ENCODE data around the gene SLC39A11.
A peak's percentile ranks its signal among the peaks of the same experiment; 100 is the strongest.

Gene SLC39A11

GRCh38 chr17:72631949-72632684 lies 460.4 kb downstream of the SLC39A11 start:
- no peak for DNase-seq

DNA sequence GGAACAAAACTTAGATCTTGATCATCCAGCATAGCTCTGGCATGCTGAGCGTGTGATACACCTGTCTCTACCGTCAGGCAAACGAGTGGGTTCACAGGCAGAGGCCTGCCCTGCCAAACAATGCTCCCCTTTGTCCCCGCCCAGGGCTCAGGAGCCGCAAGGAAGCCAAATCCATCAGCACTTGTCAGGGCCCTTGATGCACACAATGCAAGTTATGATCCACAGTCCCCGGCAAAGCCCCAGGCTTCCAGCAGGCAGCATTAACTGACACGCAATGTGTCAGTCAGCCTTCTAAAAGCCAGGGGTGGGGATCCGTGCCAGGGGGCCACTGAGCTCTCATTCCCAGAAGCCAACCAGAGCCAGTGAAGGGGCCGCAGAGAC lies 460.9 kb downstream of the SLC39A11 start:
- no peak for DNase-seq

DNA sequence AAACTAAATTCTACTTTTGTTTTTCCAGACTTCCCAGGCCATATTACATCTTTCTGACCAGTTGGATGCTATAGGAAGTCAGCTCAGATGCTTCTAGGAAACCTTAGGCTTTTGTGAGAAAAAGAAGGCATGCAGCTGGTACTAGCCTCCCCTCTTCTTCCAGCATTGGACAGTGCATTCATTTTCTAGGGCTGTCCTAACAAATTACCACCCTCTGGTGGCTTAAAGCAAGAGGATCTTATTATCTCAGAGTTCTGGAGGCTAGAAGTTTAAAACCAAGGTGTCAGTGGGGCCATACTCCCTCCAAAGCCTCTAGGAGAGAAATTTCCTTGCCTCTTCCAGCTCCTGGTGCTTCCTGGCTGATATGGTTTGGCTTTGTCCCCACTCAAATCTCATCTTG lies 467.8 kb downstream of the SLC39A11 start:
- no peak for DNase-seq

DNA sequence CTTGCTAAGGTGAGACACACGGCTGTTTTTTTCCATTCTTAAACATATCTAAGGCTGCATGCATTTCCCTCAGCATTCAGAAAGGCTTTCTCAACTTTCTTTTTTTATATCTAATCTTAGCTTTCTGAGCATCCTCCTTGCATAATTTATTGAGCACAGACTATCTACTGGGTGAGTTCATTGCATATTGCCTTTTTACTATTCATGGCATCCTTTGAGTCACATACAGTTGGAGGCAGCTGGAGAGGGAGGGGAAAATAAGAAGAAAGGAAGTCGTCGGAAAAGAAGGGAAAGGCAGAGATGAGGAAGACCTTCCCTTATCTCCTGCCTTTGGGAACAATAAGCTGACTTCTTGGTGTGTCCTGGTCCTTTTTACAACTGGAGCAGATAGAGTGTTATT lies 468.3 kb downstream of the SLC39A11 start:
- no peak for DNase-seq

GRCh38 chr17:72622661-72623433 lies 469.6 kb downstream of the SLC39A11 start:
- no peak for DNase-seq

GRCh38 chr17:72619976-72620650 lies 472.4 kb downstream of the SLC39A11 start:
- DNase-seq: no peak

DNA sequence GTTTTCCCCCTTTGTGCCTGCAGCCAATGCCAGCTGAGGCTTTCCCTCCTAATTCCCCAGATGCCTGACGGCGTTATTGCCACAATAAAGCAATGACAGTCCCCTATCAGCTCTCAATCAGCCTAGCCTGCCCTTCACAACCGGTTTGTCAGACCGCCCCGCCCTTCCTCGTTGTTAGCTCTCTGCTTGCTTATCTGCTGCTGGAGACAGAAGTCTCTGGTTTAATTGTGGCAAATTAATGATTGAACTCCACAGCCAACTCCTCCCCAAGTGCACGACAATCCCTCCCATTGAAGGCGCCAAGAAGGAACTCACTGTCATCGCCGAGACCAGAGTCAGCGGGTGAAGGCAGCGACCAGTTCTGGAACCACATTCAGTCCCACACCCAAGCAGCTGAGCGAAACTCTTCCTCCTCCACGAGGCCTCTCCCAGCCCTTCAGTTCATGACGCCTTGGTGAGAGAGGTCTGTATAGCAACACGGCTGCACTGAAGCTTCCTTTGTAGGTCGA lies 474.4 kb downstream of the SLC39A11 start:
- DNase-seq: peak; percentile 29

DNA sequence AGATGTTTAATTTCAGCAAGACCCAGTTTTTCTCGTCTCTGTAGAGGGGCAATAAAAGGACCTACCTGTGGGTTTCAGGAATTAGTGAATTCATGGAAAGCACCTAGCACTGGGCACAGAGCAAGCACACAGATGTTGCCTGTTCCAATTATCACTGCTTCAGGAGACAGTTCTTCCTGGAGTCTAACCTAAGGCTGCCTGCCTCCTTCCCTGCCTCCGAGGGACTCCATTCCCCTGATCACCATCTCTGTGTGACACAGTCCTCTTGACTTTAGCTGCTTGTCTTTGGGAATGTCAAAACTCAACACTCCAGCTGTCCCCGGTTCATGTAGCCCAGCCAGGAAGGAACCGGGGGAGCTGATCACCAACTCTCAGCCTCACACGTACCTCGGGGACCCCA lies 474.9 kb downstream of the SLC39A11 start:
- no peak for DNase-seq

- DNase-seq: no peak
Measured at GRCh38 chr17:72616447-72616846, 476.0 kb downstream of the SLC39A11 start.

GRCh38 chr17:72615627-72615991 lies 476.9 kb downstream of the SLC39A11 start:
- DNase-seq: no peak

DNA sequence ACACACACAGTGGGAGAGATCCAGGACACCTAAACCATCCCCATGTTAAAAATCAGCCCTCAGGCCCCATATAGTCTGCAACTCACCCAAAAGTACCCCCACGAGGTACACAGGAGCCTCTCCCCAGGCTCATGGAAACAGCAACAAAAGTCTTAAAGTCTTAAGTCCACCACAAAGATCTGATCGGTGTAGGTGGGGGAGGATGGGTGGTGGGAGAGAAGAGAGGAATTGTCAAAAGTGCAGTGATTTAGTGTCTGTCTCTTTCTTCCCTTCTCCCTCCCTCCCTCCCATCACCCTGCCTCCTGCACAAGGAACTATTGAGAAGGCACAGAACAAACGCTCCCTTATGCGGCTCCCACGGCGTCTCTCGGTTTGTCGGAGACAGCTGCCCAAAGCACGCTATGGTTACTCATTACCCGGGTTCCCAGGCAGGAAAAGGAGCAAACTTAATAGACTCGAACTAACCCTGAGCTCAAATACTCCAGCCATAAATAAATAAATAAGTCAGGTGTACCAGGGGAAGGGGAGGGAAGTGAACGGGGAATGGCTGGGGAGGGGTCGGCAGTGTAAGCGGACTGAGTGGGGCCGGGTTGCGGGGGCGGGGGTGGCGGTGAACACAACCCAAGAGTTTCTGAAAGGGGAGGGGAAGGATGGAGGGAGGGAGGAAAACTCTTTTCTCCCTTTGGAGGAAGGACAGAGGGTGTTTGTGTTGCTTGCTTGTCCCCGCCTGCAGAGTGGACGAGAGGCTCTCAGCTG lies 477.4 kb downstream of the SLC39A11 start:
- DNase-seq: no peak

DNA sequence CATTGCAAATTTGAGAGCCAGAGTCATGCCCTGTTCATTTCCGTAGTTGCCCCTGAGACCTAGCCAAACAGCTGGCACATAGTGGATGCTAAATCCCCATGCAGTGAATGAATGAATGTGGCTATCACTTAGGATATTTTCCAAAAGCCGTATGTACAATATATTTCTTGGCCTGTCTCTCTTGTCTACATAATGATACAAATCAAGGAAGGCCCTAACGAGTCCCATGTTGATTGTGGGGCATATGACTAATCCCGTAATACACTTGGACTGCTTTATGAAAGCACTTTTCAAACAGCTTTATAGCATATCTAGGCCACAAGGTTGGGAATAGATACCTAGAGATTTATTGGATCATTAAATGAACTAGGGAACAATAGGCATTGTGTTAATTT lies 478.0 kb downstream of the SLC39A11 start:
- no peak for DNase-seq

DNA sequence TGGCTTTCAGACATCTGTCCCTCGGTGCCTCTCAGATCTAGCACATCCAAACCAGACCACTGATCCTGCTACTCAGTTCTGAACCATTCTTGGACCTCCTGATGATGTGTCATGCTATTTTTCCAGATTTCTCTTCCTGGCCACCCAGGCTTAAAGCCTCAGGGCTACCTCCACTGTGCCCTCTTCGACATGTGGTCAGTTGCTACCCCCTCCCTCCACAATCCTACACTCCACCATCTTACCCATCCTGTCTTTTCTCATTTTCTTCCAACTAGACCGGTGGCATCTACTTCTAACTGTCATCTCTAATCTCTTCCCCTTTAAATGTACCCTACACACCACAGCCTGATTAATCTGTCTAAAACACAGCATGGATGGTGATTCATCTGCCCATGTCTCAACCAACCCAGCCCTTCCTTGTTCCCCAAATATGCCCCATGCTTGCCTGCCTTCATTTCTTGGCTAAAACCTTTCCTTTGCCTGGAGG lies 478.6 kb downstream of the SLC39A11 start:
- DNase-seq: no peak

GRCh38 chr17:72613396-72613795 lies 479.1 kb downstream of the SLC39A11 start:
- DNase-seq: no peak

GRCh38 chr17:72611172-72611571 lies 481.3 kb downstream of the SLC39A11 start:
- DNase-seq: no peak

DNA sequence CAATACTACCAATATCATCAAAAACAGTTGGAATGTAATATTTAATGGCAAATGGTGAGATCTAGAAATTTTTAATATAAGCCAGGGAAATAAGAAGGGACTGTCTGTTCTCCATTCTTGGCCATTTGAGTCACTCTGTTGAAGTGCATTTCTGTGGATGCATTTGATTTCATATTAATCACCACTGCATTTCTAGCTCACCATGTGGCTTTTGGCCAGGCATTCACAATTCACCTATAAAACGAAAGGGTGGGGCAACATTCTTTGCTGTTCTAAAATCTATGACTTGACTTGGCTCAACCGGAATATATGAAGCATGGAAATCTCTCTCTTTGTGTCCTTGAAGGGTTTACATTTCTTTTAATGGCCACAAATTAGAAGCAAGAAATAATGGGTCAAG lies 483.0 kb downstream of the SLC39A11 start:
- DNase-seq: no peak

- DNase-seq: no peak
Measured at GRCh38 chr17:72608436-72608835, 484.1 kb downstream of the SLC39A11 start.

DNA sequence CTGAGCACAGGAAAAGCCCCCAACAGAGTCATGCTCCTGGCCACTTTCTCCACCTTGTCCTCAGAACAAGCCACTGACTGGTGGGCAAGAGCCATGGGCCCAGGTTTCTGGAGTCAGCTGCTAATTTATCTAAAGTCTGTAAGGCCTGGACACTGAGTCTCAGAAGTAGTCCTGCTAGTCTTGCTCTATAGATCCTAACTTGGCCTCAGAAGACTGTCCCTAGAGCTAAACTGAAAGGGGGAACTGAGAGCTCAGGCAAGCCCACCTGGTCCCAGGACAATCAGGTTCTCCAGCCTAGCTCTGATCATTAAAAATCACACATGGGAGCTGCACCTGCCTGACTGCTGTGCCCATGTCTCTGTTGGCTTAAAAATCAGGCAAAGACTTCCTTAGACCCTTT lies 485.8 kb downstream of the SLC39A11 start:
- no peak for DNase-seq

- DNase-seq: no peak
Measured at GRCh38 chr17:72605543-72605942, 486.9 kb downstream of the SLC39A11 start.

- DNase-seq: no peak
Measured at GRCh38 chr17:72604518-72604917, 488.0 kb downstream of the SLC39A11 start.

- no peak for DNase-seq
Measured at GRCh38 chr17:72603420-72604242, 488.9 kb downstream of the SLC39A11 start.

Measured in NCI-H82 (cell line).